ENCODE measurements around the gene AUH.
"Not testable (repeated sequence)": the region's sequence is repeated elsewhere in the genome, so short reads cannot be mapped to it uniquely, and the experiment has no call there.

AUH gene

GRCh38 chr9:91208837-91209236 lies 152.9 kb downstream of the AUH start:
- no peak for DNase-seq (ENCODE audit: low read depth in 2 of 2)

GRCh38 chr9:91208419-91208745 lies 153.3 kb downstream of the AUH start:
- no peak for DNase-seq (ENCODE audit: low read depth in 2 of 2)

- DNase-seq (ENCODE audit: low read depth in 2 of 2), result peak; percentile 60 to 66
Measured at GRCh38 chr9:91207729-91208418, 153.8 kb downstream of the AUH start.

DNA sequence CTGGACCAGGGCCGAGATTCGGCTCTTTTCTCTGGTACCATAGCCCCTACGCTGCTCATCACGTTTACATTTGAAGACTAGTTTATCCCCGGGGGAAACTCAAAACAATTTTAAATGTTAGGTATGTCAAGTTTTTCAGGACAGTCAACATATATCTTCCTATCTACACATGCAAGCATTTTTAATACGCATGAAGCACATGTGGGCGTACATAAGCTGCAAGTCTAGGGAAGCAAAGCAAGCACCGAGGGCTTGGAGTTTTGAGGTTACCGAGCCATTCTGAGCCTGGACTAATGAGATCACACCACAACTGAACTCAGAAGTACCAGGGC lies 154.4 kb downstream of the AUH start:
- DNase-seq (ENCODE audit: low read depth in 2 of 2), result no peak

DNA sequence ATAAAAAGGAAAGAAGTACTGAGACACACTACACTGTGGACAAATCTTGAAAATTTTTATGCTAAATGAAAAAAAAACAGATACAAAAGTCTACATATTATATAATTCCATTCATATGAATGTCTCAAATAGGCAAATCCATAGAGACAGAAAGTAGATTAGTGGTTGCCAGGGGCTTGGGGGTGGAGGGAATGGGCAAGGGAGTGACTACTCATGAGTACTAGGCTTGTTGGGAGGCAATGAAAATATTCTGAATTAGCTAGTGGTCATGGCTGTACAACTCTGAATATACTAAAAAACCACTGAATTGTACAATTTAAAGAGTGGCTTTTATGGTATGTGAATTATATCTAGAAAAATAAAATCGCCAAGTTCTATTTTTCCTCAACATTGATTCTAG lies 154.9 kb downstream of the AUH start:
- no peak for DNase-seq (ENCODE audit: low read depth in 2 of 2)

- no peak for DNase-seq (ENCODE audit: low read depth in 2 of 2)
Measured at GRCh38 chr9:91202736-91203283, 158.9 kb downstream of the AUH start.

DNA sequence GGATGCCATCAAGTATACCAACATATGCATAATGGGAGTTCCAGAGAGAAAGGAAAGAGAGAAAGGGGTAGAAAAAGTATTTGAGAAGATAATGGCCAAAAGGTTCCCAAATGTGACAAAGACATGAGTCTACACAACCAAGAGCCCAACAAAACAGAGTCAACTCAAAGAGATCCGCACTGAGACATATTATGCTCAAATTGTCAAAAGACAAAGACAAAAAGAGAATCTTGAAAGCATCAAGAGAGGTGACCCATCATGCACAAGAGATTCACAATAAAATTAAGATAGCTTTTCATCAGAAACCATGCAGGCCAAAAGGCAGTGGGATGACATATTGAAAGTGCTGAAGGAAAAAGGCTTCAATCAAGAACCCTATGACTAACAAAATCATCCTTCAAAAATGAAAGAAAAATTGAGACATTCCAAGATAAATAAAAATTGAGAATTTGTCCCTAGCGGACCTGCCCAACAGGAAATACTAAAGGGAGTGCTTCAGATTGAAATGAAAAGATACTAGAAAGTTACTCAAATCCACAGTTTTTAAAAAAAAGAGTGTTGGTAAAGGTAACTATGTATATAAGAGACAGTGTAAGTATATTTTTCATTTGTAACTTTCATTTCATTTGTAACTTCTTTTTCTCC lies 160.9 kb downstream of the AUH start:
- no peak for DNase-seq (ENCODE audit: low read depth in 2 of 2)

GRCh38 chr9:91199739-91200497 lies 161.8 kb downstream of the AUH start:
- DNase-seq (ENCODE audit: low read depth in 2 of 2), result no peak

DNA sequence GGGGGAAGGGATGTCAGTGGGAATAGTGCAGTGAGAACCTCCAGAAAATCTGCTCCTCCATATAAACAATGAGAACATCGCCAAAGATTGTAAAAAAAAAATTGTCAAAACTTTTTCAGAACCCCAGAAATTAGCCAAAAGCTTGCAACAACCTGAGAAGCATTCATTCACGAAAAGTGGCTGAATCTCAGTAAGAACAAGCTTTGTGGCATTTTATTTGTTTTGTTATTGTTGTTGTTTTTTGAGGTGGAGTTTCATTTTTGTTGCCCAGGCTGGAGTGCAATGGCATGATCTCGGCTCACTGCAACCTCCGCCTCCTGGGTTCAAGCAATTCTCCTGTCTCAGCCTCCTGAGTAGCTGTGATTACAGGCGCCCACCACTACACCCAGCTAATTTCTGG lies 162.8 kb downstream of the AUH start:
- DNase-seq (ENCODE audit: low read depth in 2 of 2), result not testable (repeated sequence)

DNA sequence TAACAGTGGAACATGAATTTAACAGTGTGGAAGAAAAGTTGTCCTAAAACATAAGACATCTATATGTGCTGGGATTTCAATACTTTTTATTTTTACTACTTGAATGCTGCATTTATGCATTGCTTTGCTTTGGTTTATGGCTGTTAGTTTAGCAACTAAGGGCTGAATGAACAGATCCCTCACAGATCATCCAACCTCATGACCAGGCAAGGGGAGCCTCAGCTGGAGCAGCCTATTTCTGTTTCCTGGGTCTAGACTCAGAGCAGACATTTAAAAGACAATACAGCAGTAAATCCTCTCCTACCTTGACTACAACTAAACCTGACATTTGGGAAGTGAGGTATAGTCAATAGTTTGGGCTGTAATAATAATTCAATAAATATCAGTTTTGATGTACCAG lies 163.3 kb downstream of the AUH start:
- DNase-seq (ENCODE audit: low read depth in 2 of 2), result no peak

GRCh38 chr9:91197232-91198181 lies 164.2 kb downstream of the AUH start:
- peak; percentile 97 to 98 for DNase-seq (ENCODE audit: low read depth in 2 of 2)

DNA sequence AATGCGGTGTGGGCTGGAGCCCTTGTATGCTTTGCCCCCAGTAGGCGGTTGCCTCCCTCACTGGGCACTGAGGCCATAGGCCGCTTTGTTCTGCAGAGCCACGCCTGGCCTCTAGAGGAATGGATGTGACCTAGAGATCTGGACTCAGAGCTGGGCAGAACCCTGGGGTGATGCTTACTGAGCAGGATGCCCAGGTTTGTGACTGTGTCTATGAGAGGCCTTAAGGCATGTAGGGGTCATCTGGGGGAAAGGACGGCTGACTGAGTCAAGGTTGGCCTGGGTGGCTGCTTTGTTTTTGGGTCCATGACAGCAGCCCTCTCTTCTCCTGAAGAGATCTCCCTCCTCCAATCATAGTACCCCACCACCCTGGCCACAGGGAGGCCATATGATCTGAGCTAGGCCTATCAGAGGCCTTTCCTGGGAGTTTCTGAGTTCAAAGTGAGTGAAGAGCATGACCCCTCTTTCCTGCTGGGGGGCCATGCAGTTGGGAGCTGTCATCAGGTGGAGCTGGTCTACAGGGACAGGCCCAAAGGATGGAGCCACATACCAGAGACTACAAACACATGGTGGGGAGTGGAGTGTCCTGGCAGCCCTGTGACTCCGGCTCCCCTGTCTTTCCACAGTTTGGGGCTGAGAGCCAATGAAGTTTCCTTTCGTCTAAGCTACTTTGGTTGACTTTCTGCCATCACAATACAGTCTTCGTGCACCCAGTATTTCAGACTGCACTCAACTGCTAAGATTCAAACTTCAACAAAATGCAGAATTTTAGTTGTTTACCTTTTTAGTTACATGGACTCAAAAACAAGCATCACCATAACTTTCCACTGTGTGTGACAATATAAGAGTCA lies 165.4 kb downstream of the AUH start:
- no peak for DNase-seq (ENCODE audit: low read depth in 2 of 2)

DNA sequence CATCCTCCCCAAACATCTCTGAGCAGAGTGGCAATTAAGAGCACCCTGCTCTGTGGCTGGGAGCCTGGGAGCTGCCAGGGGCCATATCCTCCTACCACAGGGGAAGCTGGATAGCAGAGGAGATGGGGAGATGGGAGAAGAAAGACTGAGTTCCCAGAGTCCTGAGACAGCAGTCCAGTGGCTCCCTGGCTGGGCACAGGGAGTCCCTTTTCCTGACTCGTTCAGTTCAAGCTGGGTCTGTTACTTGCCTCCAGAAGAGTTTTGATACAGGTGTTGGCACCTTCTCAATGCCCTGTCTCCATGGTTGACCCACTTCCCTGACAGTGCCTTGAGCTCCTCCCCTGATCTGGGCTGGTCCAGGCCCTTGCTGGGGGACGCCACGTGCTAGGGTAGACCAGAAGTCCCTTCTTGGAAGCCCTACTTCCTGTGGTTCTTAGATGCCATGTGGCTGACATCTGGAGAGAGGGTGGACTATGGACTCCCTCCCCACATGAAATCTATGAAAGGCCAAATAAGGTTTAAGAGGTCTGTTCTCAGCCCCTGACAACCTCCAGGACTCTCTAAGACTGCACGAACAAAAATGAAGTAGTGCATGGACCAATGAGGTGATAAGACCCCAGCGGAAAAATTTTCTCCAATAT lies 166.2 kb downstream of the AUH start:
- no peak for DNase-seq (ENCODE audit: low read depth in 2 of 2)

GRCh38 chr9:91193658-91194391 lies 167.9 kb downstream of the AUH start:
- DNase-seq (ENCODE audit: low read depth in 2 of 2), result peak; percentile 77 to 79

DNA sequence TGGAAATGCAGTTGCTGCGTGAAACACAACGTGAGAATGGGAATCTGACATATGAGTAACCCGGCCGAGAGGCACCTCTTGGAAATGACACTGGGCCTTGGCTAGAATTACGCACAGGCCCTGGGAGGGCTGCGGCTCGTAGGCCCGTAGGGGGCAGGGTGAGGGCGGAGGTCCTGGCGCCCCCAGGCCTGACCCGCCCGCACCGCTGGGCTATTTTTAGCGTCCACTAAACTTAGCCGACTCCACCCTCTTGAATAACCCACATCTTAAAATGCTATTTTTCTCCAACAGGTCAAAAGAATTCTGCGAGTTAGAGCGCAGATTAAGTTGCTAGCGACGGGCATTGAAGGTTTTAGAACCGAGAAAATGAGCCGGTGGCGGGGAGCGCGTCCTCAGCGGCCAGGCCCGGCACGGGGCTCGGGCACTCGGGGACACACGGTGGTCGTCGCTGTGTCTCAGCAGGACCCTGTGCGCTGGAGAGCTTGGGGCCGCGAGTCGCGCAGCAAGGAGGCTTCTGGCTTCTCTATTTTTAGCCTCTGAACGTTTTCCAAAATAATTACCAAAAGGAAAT lies 168.5 kb downstream of the AUH start:
- DNase-seq (ENCODE audit: low read depth in 2 of 2), result peak; percentile 93 to 94

- DNase-seq (ENCODE audit: low read depth in 2 of 2), result no peak
Measured at GRCh38 chr9:91192381-91193086, 169.2 kb downstream of the AUH start.

DNA sequence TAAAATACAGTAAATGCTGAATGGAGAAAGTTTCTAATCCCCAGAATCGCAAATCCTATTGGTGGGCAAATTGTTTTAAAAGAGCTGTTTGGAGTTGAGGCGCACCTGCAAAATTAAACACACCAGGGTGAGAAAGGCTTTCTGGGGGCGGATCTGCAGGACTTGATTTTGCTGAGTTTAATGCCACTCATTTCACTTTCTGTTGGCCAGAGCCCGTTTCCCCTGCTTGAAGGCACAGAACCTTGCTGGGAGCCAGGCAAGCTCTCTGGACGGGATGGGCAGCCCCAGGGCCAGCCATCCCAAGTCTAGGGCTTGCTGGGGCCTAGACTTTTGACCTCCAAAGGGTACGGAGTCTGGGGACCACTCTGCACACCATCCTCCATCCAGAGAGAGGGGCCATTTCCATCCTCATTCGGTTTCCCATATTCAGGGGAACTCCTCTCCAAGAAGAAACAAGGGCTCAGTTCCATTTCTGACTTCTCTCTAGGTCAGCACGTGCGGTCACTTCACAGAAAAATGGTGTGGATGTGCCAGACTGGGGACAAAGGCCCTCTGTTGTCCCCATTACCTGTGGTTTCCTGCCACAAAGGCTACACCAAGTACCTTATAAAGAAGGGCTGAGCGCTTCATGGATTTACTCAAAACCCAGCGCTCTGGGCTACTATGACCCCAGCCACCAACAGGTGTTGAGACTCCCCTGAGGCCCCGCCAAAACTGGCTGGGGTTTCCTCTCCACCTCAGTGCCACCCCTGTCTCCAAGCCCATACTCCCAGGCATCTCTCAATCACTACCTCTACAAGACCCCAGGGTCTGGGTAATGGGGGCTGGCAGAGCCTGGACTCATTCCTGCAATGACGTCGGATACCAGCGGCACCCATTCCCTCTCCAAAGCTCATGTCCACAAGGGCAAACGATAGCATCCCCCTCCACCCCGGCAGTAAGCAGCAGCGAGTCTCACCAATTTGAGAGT lies 170.0 kb downstream of the AUH start:
- no peak for DNase-seq (ENCODE audit: low read depth in 2 of 2)
